ENCODE measurements around the gene ACAA1. TPM values are rescaled to one million over a fixed set of nuclear protein-coding genes. Genes with fewer than 3 reads are reported as not detected.

Gene ACAA1
- total and polyA plus RNA-seq, 2 of the 13 experiments (the other 11 are each of a cell fraction or from before 2014, with no cell fraction given) = 60.8 to 188 TPM

GRCh38 chr3:38133557-38134405 lies 3.1 kb downstream of the ACAA1 start (continued):
- TF ChIP-seq ZEB1 (IDR thresholded peaks at IDR 0.05; ENCODE audit: insufficient replicate concordance, low read depth) (no peak), ZSCAN21 (CRISPR knock-in tag; IDR thresholded peaks at IDR 0.05; ENCODE audit: borderline replicate concordance) (0 out of 2 replicates have a peak, but pooled peaks have one; percentile 54), HBP1 (CRISPR knock-in tag; IDR thresholded peaks at IDR 0.05; ENCODE audit: low read depth) (0 out of 2 replicates have a peak, but pooled peaks have one; percentile 27), KLF9 (CRISPR knock-in tag; IDR thresholded peaks at IDR 0.05; ENCODE audit: low read depth) (no peak), ZSCAN22 (CRISPR knock-in tag; IDR thresholded peaks at IDR 0.05) (no peak), MAFG (CRISPR knock-in tag; IDR thresholded peaks at IDR 0.05) (no peak), RELA (CRISPR knock-in tag; IDR thresholded peaks at IDR 0.05) (no peak), ZBTB20 (CRISPR knock-in tag; IDR thresholded peaks at IDR 0.05; ENCODE audit: borderline replicate concordance, low read depth) (peak; percentile 73; the same call in 1 of the 2 replicates), ATAD3A (CRISPR knock-in tag; IDR thresholded peaks at IDR 0.05) (no peak), ZBTB49 (CRISPR knock-in tag; IDR thresholded peaks at IDR 0.05; ENCODE audit: borderline replicate concordance) (no peak), ZNF460 (CRISPR knock-in tag; IDR thresholded peaks at IDR 0.05; ENCODE audit: borderline replicate concordance) (no peak), ZNF576 (CRISPR knock-in tag; IDR thresholded peaks at IDR 0.05) (no peak), BHLHE40 (IDR thresholded peaks at IDR 0.05; ENCODE audit: low read length) (peak; percentile 21; the same call in 1 of the 2 replicates), ZNF432 (CRISPR knock-in tag; IDR thresholded peaks at IDR 0.05; ENCODE audit: borderline replicate concordance) (no peak), ZNF782 (CRISPR knock-in tag; IDR thresholded peaks at IDR 0.05; ENCODE audit: borderline replicate concordance) (no peak; the same call in 1 of the 2 replicates)
- TF ChIP-seq, protein P1, sequence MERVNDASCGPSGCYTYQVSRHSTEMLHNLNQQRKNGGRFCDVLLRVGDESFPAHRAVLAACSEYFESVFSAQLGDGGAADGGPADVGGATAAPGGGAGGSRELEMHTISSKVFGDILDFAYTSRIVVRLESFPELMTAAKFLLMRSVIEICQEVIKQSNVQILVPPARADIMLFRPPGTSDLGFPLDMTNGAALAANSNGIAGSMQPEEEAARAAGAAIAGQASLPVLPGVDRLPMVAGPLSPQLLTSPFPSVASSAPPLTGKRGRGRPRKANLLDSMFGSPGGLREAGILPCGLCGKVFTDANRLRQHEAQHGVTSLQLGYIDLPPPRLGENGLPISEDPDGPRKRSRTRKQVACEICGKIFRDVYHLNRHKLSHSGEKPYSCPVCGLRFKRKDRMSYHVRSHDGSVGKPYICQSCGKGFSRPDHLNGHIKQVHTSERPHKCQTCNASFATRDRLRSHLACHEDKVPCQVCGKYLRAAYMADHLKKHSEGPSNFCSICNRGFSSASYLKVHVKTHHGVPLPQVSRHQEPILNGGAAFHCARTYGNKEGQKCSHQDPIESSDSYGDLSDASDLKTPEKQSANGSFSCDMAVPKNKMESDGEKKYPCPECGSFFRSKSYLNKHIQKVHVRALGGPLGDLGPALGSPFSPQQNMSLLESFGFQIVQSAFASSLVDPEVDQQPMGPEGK (CRISPR knock-in tag; IDR thresholded peaks at IDR 0.05) = peak; percentile 80
- TF ChIP-seq, protein P2, sequence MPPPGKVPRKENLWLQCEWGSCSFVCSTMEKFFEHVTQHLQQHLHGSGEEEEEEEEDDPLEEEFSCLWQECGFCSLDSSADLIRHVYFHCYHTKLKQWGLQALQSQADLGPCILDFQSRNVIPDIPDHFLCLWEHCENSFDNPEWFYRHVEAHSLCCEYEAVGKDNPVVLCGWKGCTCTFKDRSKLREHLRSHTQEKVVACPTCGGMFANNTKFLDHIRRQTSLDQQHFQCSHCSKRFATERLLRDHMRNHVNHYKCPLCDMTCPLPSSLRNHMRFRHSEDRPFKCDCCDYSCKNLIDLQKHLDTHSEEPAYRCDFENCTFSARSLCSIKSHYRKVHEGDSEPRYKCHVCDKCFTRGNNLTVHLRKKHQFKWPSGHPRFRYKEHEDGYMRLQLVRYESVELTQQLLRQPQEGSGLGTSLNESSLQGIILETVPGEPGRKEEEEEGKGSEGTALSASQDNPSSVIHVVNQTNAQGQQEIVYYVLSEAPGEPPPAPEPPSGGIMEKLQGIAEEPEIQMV (CRISPR knock-in tag; IDR thresholded peaks at IDR 0.05; ENCODE audit: low read depth) = peak; percentile 75; the same call in 1 of the 2 replicates
- TF ChIP-seq, protein P3, sequence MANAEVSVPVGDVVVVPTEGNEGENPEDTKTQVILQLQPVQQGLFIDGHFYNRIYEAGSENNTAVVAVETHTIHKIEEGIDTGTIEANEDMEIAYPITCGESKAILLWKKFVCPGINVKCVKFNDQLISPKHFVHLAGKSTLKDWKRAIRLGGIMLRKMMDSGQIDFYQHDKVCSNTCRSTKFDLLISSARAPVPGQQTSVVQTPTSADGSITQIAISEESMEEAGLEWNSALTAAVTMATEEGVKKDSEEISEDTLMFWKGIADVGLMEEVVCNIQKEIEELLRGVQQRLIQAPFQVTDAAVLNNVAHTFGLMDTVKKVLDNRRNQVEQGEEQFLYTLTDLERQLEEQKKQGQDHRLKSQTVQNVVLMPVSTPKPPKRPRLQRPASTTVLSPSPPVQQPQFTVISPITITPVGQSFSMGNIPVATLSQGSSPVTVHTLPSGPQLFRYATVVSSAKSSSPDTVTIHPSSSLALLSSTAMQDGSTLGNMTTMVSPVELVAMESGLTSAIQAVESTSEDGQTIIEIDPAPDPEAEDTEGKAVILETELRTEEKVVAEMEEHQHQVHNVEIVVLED (CRISPR knock-in tag; IDR thresholded peaks at IDR 0.05; ENCODE audit: borderline replicate concordance) = peak; percentile 50; the same call in 1 of the 2 replicates
